Measurements from ENCODE around the gene ANAPC13. TPM values are rescaled to one million over a fixed set of nuclear protein-coding genes. Genes with fewer than 3 reads are reported as not detected.

The ANAPC13 gene
- total RNA-seq, 1 experiment from 2014 or later = 35.7 TPM

DNA sequence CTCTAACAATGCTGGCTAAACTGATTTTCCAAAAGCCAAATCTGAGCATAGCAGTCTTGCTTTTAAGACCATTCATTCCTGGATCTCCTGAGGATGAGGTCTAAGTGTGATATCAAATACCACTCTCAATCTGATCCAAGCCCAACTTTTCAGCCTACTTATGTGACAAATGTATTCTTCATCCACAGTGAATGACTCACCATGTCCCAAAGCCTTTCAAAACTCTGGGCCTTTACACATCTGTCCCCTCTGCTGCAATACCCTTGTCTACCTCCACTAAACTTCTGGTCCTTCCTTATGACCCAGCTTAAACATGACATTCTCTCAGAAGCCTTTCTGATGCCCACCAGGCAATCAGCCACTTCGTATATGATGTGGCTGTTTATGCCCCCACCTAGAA lies 4.6 kb downstream of the ANAPC13 start:
- POLR2A ChIA-PET = no interaction called here
- Histone ChIP-seq H3K4me3 (replicated peaks in 1 of 2; ENCODE audit: low read depth in 1 of 2, low read length in 2 of 2) (no peak overlapping the region), H3K36me3 (ENCODE audit: control insufficient read depth in 1 of 2, insufficient read depth in 2 of 2, low read length in 2 of 2) (peaks cover 34 to 47% of the 10 kb centered on the region in 2 experiments), H3K79me2 (ENCODE audit: insufficient read depth, low read length) (peaks cover 23% of the 10 kb centered on the region), H3K27ac (ENCODE audit: low read depth, low read length) (no peak overlapping the region), H3K4me2 (ENCODE audit: low read length) (no peak overlapping the region), H2AFZ (ENCODE audit: low read depth, low read length, poor library complexity, severe bottlenecking) (no peak overlapping the region), H3K9ac (ENCODE audit: low read length) (no peak overlapping the region), H3K9me3 (ENCODE audit: control insufficient read depth in 1 of 2, insufficient read depth in 1 of 2, low read depth in 1 of 2, low read length in 2 of 2) (no peaks in the 10 kb centered on the region), H3K4me1 (ENCODE audit: control insufficient read depth in 1 of 2, insufficient read depth in 2 of 2, low read length in 2 of 2) (peaks cover 10 to 20% of the 10 kb centered on the region in 2 experiments), H4K20me1 (ENCODE audit: insufficient read depth) (no peaks in the 10 kb centered on the region), H3K27me3 (ENCODE audit: insufficient read depth, low read length) (no peaks in the 10 kb centered on the region), H3K9me2 (ENCODE audit: insufficient read depth) (no peaks in the 10 kb centered on the region)
- no TSS peak for BruUV-seq (replicated peaks)
- CTCF ChIA-PET = interaction anchor here (1.2 to 3.5 kb wide), 2 partner anchors 179 to 268 kb away, joined by 6 to 8 read pairs; no protein-coding TSS in a partner anchor
- intact Hi-C loops (cut with micrococcal nuclease) = no loop called here
- DNase-seq (ENCODE audit: low read depth, low spot score) (no peak), ATAC-seq (no peak)
- TF ChIP-seq RAD21 (IDR thresholded peaks at IDR 0.05; ENCODE audit: low read depth) (no peak), CEBPB (IDR thresholded peaks at IDR 0.05; ENCODE audit: low read depth) (no peak), YY1 (IDR thresholded peaks at IDR 0.05; ENCODE audit: extremely low read depth, insufficient replicate concordance, low read depth, low read length) (no peak), FOSL1 (IDR thresholded peaks at IDR 0.05; ENCODE audit: low read depth) (no peak), CBX3 (IDR thresholded peaks at IDR 0.05; ENCODE audit: low read depth) (no peak), SP1 (IDR thresholded peaks at IDR 0.05; ENCODE audit: low read depth) (no peak), JUND (IDR thresholded peaks at IDR 0.05) (no peak), SIN3A (IDR thresholded peaks at IDR 0.05; ENCODE audit: low read depth) (no peak)
- TF ChIP-seq, protein P1, sequence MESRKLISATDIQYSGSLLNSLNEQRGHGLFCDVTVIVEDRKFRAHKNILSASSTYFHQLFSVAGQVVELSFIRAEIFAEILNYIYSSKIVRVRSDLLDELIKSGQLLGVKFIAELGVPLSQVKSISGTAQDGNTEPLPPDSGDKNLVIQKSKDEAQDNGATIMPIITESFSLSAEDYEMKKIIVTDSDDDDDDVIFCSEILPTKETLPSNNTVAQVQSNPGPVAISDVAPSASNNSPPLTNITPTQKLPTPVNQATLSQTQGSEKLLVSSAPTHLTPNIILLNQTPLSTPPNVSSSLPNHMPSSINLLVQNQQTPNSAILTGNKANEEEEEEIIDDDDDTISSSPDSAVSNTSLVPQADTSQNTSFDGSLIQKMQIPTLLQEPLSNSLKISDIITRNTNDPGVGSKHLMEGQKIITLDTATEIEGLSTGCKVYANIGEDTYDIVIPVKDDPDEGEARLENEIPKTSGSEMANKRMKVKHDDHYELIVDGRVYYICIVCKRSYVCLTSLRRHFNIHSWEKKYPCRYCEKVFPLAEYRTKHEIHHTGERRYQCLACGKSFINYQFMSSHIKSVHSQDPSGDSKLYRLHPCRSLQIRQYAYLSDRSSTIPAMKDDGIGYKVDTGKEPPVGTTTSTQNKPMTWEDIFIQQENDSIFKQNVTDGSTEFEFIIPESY (IDR thresholded peaks at IDR 0.05; ENCODE audit: extremely low read depth, insufficient replicate concordance, low read length) = no peak
- RAD21 ChIA-PET (ENCODE audit: low non-redundant PET in 1 of 2, low total read pairs in 2 of 2, uncharacterized antibody in 2 of 2, unreplicated experiment in 2 of 2) = no interaction called here

DNA sequence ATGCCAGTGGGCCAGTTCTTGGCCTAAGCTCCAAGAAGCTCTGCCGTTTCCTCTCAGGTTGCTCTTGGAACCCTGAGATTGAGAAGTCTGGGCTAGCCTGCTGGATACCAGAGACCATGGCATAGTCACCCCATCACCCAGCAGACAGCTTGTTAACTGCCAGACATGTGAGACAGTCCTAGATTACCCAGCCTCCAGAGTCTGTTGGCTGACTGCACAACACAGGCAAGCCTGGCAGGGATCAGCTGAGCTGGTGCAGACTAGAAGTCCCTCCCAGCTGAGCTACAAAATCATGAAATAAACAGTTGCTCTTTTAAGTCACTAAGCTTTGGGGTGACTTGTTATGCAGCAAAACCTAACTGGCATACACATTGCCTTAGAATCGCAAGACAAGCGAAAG lies 5.2 kb downstream of the ANAPC13 start:
- intact Hi-C loops (cut with micrococcal nuclease) = no loop called here
- POLR2A ChIA-PET = no interaction called here

More for the DNA sequence above, 5.2 kb downstream of the ANAPC13 start:
- no TSS peak for BruUV-seq (replicated peaks)
- RAD21 ChIA-PET (ENCODE audit: low non-redundant PET in 1 of 2, low total read pairs in 2 of 2, uncharacterized antibody in 2 of 2, unreplicated experiment in 2 of 2) = no interaction called here
- ATAC-seq = no peak
- H3K4me2 ChIP-seq (ENCODE audit: low read length) = no peak overlapping the region
- H3K79me2 ChIP-seq (ENCODE audit: insufficient read depth, low read length) = peaks cover 23% of the 10 kb centered on the region
- CTCF ChIA-PET = interaction anchor here (0.9 to 3.5 kb wide), 4 partner anchors 167 to 267 kb away, joined by 3 to 8 read pairs (median 4); no protein-coding TSS in a partner anchor
- no peak for DNase-seq (ENCODE audit: low read depth, low spot score)
- peaks cover 34 to 47% of the 10 kb centered on the region in 2 experiments for H3K36me3 ChIP-seq (ENCODE audit: control insufficient read depth in 1 of 2, insufficient read depth in 2 of 2, low read length in 2 of 2)
- no peaks in the 10 kb centered on the region for H4K20me1 ChIP-seq (ENCODE audit: insufficient read depth)
- no peak overlapping the region for H3K9ac ChIP-seq (ENCODE audit: low read length)
- no peaks in the 10 kb centered on the region for H3K9me3 ChIP-seq (ENCODE audit: control insufficient read depth in 1 of 2, insufficient read depth in 1 of 2, low read depth in 1 of 2, low read length in 2 of 2)
- H3K27me3 ChIP-seq (ENCODE audit: insufficient read depth, low read length) = no peaks in the 10 kb centered on the region
- no peak overlapping the region for H2AFZ ChIP-seq (ENCODE audit: low read depth, low read length, poor library complexity, severe bottlenecking)
- TF ChIP-seq RAD21 (IDR thresholded peaks at IDR 0.05; ENCODE audit: low read depth) = no peak
- TF ChIP-seq TCF7L2 (IDR thresholded peaks at IDR 0.05; ENCODE audit: borderline replicate concordance, extremely low read depth, insufficient read depth, insufficient read length) = no peak
- no peak for TF ChIP-seq YY1 (IDR thresholded peaks at IDR 0.05; ENCODE audit: extremely low read depth, insufficient replicate concordance, low read depth, low read length)
- TF ChIP-seq CBX3 (IDR thresholded peaks at IDR 0.05; ENCODE audit: low read depth) = no peak
- TF ChIP-seq POLR2AphosphoS5 (IDR thresholded peaks at IDR 0.05; ENCODE audit: low read depth, low read length) = no peak
- TF ChIP-seq FOSL1 (IDR thresholded peaks at IDR 0.05; ENCODE audit: low read depth) = no peak
- TF ChIP-seq, protein P2, sequence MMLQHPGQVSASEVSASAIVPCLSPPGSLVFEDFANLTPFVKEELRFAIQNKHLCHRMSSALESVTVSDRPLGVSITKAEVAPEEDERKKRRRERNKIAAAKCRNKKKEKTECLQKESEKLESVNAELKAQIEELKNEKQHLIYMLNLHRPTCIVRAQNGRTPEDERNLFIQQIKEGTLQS (IDR thresholded peaks at IDR 0.05) = no peak
- no peak for TF ChIP-seq JUND (IDR thresholded peaks at IDR 0.05)
- TF ChIP-seq POLR2A (IDR thresholded peaks at IDR 0.05; ENCODE audit: borderline replicate concordance, extremely low read depth, insufficient read depth, insufficient read length) = no peak
- no peak for TF ChIP-seq ELF1 (IDR thresholded peaks at IDR 0.05; ENCODE audit: borderline replicate concordance, low read depth)
- no peak for TF ChIP-seq EZH2phosphoT487 (IDR thresholded peaks at IDR 0.05; ENCODE audit: borderline replicate concordance)
- peaks cover 10 to 20% of the 10 kb centered on the region in 2 experiments for H3K4me1 ChIP-seq (ENCODE audit: control insufficient read depth in 1 of 2, insufficient read depth in 2 of 2, low read length in 2 of 2)
- H3K4me3 ChIP-seq (replicated peaks in 1 of 2; ENCODE audit: low read depth in 1 of 2, low read length in 2 of 2) = no peak overlapping the region
- H3K27ac ChIP-seq (ENCODE audit: low read depth, low read length) = no peak overlapping the region
- H3K9me2 ChIP-seq (ENCODE audit: insufficient read depth) = no peaks in the 10 kb centered on the region

Measured in HCT116 (cell line).